OCI-LY3 (cell line): ENCODE measurements around the gene AMPD2.

ENCODE experiments used
- CTCF ChIP-seq: fragments of 200-600, 300-600 bp; sonication (generic); IDR thresholded peaks from 2 replicates; pipeline ENCODE4 v1.5.1; 2014; ENCODE audit warnings: antibody characterized with exemption, low read length, low read depth
- EZH2phosphoT487 ChIP-seq: fragments of 200-600 bp; shearing (Covaris generic); IDR thresholded peaks from 2 replicates; pipeline ENCODE4 v1.6.1; 2018; ENCODE audit warnings: antibody characterized with exemption, mixed run types, low read depth

GRCh38 chr1:109584766-109585165 is 34.9 kb upstream of the AMPD2 start:
- no peak for TF ChIP-seq CTCF
- no peak for TF ChIP-seq EZH2phosphoT487
